HCT116 (cell line): ENCODE data around the gene RNF4. TPM values are rescaled to one million over a fixed set of nuclear protein-coding genes. Genes with fewer than 3 reads are reported as not detected.

ENCODE experiments used
- ATAC-seq: fragments of 200-7000 bp; cut with Tn5 transposase; 2 replicates; pipeline ENCODE4 v1.9.1; 2020; ENCODE audit warnings: mild to moderate bottlenecking, moderate library complexity
- BruUV-seq: library from RNA; stranded (reverse); fragments of 400-500 nt; replicated peaks from 2 replicates; lab custom pipeline; 2021; lab: Mats Ljungman, UMichigan
- CTCF ChIA-PET: fragments of 300-600 bp; sonication (Branson Sonifier 250); formaldehyde crosslinking; loops from one replicate; lab custom pipeline; 2021; ENCODE audit warnings: antibody characterized with exemption; lab: Charles Lee
- POLR2A ChIA-PET: fragments of 300-600, 350-600 bp; sonication (Branson Sonifier 250); formaldehyde crosslinking; loops from one replicate; lab custom pipeline; 2021; ENCODE audit warnings: antibody characterized with exemption; lab: Charles Lee
- RAD21 ChIA-PET, 2 experiments: fragments of 300-600 bp; sonication (Branson Sonifier 250); formaldehyde crosslinking; loops; one replicate each; lab custom pipeline; 2023; ENCODE audit warnings: low total read pairs in 2 of 2; ENCODE audit not compliant: uncharacterized antibody in 2 of 2, unreplicated experiment in 2 of 2, low non-redundant PET in 1 of 2; lab: Charles Lee
- DNase-seq: peaks from one replicate; pipeline ENCODE4 v3.0.0-alpha.2; 2010; ENCODE audit warnings: low read depth, low spot score
- H2AFZ ChIP-seq: fragments of 200-600 bp; shearing (Covaris generic), sonication (generic); 2 replicates; pipeline ENCODE4 v1.6.1; 2017; ENCODE audit warnings: low read depth, mixed run types, mixed read lengths, antibody characterized with exemption, low read length; ENCODE audit not compliant: poor library complexity, severe bottlenecking
- H3K27ac ChIP-seq: 2 replicates; pipeline ENCODE4 v1.5.1; 2012; ENCODE audit warnings: low read depth, low read length
- H3K27me3 ChIP-seq: fragments of 200-600 bp; sonication (generic); 2 replicates; pipeline ENCODE4 v1.6.1; 2016; ENCODE audit warnings: mixed run types, low read length, mixed read lengths; ENCODE audit not compliant: insufficient read depth
- H3K36me3 ChIP-seq, 2 experiments: fragments of 200-500 bp in 1 of 2; fragments of 200-600 bp in 1 of 2; sonication (Bioruptor generic) in 1 of 2; sonication (generic) in 1 of 2; 2 replicates each; pipeline versions ENCODE4 v1.5.1 to v1.6.1; 2014 to 2016; ENCODE audit warnings: low read length in 2 of 2, inconsistent platforms in 1 of 2, mixed read lengths in 1 of 2, mixed run types in 1 of 2; ENCODE audit not compliant: insufficient read depth in 2 of 2, control insufficient read depth in 1 of 2
- H3K4me1 ChIP-seq, 2 experiments: fragments of 200-600 bp in 1 of 2; sonication (generic) in 1 of 2; 2 replicates each; pipeline versions ENCODE4 v1.5.1 to v1.6.1; 2012 to 2017; ENCODE audit warnings: low read length in 2 of 2, inconsistent platforms in 1 of 2, mild to moderate bottlenecking in 1 of 2, mixed read lengths in 1 of 2, mixed run types in 1 of 2, moderate library complexity in 1 of 2; ENCODE audit not compliant: insufficient read depth in 2 of 2, control insufficient read depth in 1 of 2
- H3K4me2 ChIP-seq: fragments of 200-600 bp; sonication (generic); 2 replicates; pipeline ENCODE4 v1.6.1; 2017; ENCODE audit warnings: mixed run types, low read length, mixed read lengths
- H3K4me3 ChIP-seq, 2 experiments: fragments of 200-600 bp in 1 of 2; sonication (generic) in 1 of 2; replicated peaks in 1 of 2; 2 replicates each; pipeline ENCODE4 v1.5.1; 2011 to 2016; ENCODE audit warnings: low read length in 2 of 2, control low read depth in 1 of 2, low read depth in 1 of 2, mild to moderate bottlenecking in 1 of 2, mixed read lengths in 1 of 2, mixed run types in 1 of 2
- H3K79me2 ChIP-seq: fragments of 200-600 bp; sonication (generic); 2 replicates; pipeline ENCODE4 v1.6.1; 2017; ENCODE audit warnings: mild to moderate bottlenecking, mixed run types, low read length, moderate library complexity, mixed read lengths; ENCODE audit not compliant: insufficient read depth
- H3K9ac ChIP-seq: fragments of 200-600 bp; sonication (generic); 2 replicates; pipeline ENCODE4 v1.6.1; 2016; ENCODE audit warnings: low read length, mixed read lengths
- H3K9me2 ChIP-seq: fragments of 200-600 bp; sonication (generic), shearing (Covaris generic); 2 replicates; pipeline ENCODE4 v1.6.1; 2017; ENCODE audit warnings: mixed run types, mild to moderate bottlenecking, moderate library complexity; ENCODE audit not compliant: insufficient read depth
- H3K9me3 ChIP-seq, 2 experiments: fragments of 200-500 bp in 1 of 2; fragments of 200-600 bp in 1 of 2; sonication (Bioruptor generic) in 1 of 2; sonication (generic) in 1 of 2; 2 replicates each; pipeline ENCODE4 v1.6.1; 2014 to 2017; ENCODE audit warnings: low read length in 2 of 2, mixed read lengths in 2 of 2, inconsistent platforms in 1 of 2, low read depth in 1 of 2, mild to moderate bottlenecking in 1 of 2, mixed run types in 1 of 2, moderate library complexity in 1 of 2; ENCODE audit not compliant: control insufficient read depth in 1 of 2, insufficient read depth in 1 of 2
- H4K20me1 ChIP-seq: fragments of 200-600 bp; sonication (generic), shearing (Covaris generic); 2 replicates; pipeline ENCODE4 v1.6.1; 2017; ENCODE audit warnings: mixed run types, mild to moderate bottlenecking, moderate library complexity; ENCODE audit not compliant: insufficient read depth
- ELF1 ChIP-seq: IDR thresholded peaks from 2 replicates; pipeline ENCODE4 v1.6.1; 2012; ENCODE audit warnings: low read depth, borderline replicate concordance
- EZH2 ChIP-seq: fragments of 200-600 bp; sonication (generic); IDR thresholded peaks from 2 replicates; pipeline ENCODE4 v1.6.1; 2017; ENCODE audit warnings: antibody characterized with exemption, mixed run types
- EZH2phosphoT487 ChIP-seq: fragments of 200-600 bp; IDR thresholded peaks from 2 replicates; pipeline ENCODE4 v1.6.1; 2018; ENCODE audit warnings: antibody characterized with exemption, borderline replicate concordance
- JUND ChIP-seq: IDR thresholded peaks from 2 replicates; pipeline ENCODE4 v1.6.1; 2012
- POLR2A ChIP-seq: IDR thresholded peaks from 2 replicates; pipeline ENCODE4 v1.7.0; 2011; ENCODE audit warnings: borderline replicate concordance; ENCODE audit not compliant: insufficient read depth, insufficient read length; ENCODE audit errors: extremely low read depth
- RAD21 ChIP-seq: IDR thresholded peaks from 2 replicates; pipeline ENCODE4 v1.6.1; 2012; ENCODE audit warnings: low read depth, mild to moderate bottlenecking
- SIN3A ChIP-seq: IDR thresholded peaks from 2 replicates; pipeline ENCODE4 v1.6.1; 2012; ENCODE audit warnings: low read depth
- YY1 ChIP-seq: IDR thresholded peaks from 2 replicates; pipeline ENCODE4 v1.6.1; 2011; ENCODE audit warnings: low read length, low read depth, moderate library complexity, mild to moderate bottlenecking; ENCODE audit not compliant: insufficient replicate concordance; ENCODE audit errors: extremely low read depth
- ZBTB33 ChIP-seq: IDR thresholded peaks from 2 replicates; pipeline ENCODE4 v1.6.1; 2011; ENCODE audit warnings: mild to moderate bottlenecking, low read length, moderate library complexity; ENCODE audit not compliant: insufficient replicate concordance; ENCODE audit errors: extremely low read depth
- ZFX ChIP-seq: fragments of 450-650 bp; IDR thresholded peaks from 2 replicates; pipeline ENCODE4 v1.6.1; 2017
- ZNF274 ChIP-seq: fragments of 200-500 bp; sonication (Bioruptor generic); IDR thresholded peaks from 2 replicates; pipeline ENCODE4 v1.6.1; 2014; ENCODE audit warnings: mild to moderate bottlenecking, low read depth, low read length, inconsistent platforms
- intact Hi-C: fragments of 100-400 bp; cut with micrococcal nuclease; formaldehyde crosslinking; loops from 2 replicates; pipeline ENCODE4 v1.10.0; 2022
- total RNA-seq: library from RNA; stranded (reverse); gene quantifications from one replicate; pipeline ENCODE4 v1.2.1, GENCODE V29; 2021; ENCODE audit not compliant: unreplicated experiment

The RNF4 gene
- total RNA-seq, 1 experiment from 2014 or later, result 62.3 TPM

GRCh38 chr4:2423066-2423465, 45.8 kb upstream of the RNF4 start:
- no peaks in the 10 kb centered on the region for H4K20me1 ChIP-seq
- ChIA-PET POLR2A (no interaction called here), RAD21 (no interaction called here), CTCF (no interaction called here)
- TF ChIP-seq ELF1 (no peak), RAD21 (no peak), ZBTB33 (no peak), ZNF274 (no peak), JUND (no peak), EZH2phosphoT487 (no peak), SIN3A (no peak), YY1 (no peak), ZFX (no peak), POLR2A (no peak), EZH2 (no peak)
- no peaks in the 10 kb centered on the region for H3K79me2 ChIP-seq
- no peak overlapping the region for H2AFZ ChIP-seq
- no peak overlapping the region for H3K4me2 ChIP-seq
- no peaks in the 10 kb centered on the region for H3K36me3 ChIP-seq
- no peaks in the 10 kb centered on the region for H3K9me3 ChIP-seq
- DNase-seq (no peak), ATAC-seq (no peak)
- H3K4me3 ChIP-seq, result no peak overlapping the region
- H3K4me1 ChIP-seq, result peaks cover 8 to 10% of the 10 kb centered on the region in 2 experiments
- intact Hi-C loops, result no loop called here
- no peak overlapping the region for H3K9ac ChIP-seq
- H3K9me2 ChIP-seq, result no peaks in the 10 kb centered on the region
- peaks cover 19% of the 10 kb centered on the region; the same call in 1 of the 2 replicates for H3K27me3 ChIP-seq
- no TSS peak for BruUV-seq
- no peak overlapping the region; the same call in 1 of the 2 replicates for H3K27ac ChIP-seq
